AG20443 (cell line): ENCODE measurements around the gene SH3RF3.
"Not testable (repeated sequence)": the region's sequence is repeated elsewhere in the genome, so short reads cannot be mapped to it uniquely, and the experiment has no call there.

Experiments used
- DNase-seq: peaks from one replicate; pipeline ENCODE4 v3.0.0; 2012; ENCODE audit warnings: low spot score, mixed read lengths

The SH3RF3 gene

DNA sequence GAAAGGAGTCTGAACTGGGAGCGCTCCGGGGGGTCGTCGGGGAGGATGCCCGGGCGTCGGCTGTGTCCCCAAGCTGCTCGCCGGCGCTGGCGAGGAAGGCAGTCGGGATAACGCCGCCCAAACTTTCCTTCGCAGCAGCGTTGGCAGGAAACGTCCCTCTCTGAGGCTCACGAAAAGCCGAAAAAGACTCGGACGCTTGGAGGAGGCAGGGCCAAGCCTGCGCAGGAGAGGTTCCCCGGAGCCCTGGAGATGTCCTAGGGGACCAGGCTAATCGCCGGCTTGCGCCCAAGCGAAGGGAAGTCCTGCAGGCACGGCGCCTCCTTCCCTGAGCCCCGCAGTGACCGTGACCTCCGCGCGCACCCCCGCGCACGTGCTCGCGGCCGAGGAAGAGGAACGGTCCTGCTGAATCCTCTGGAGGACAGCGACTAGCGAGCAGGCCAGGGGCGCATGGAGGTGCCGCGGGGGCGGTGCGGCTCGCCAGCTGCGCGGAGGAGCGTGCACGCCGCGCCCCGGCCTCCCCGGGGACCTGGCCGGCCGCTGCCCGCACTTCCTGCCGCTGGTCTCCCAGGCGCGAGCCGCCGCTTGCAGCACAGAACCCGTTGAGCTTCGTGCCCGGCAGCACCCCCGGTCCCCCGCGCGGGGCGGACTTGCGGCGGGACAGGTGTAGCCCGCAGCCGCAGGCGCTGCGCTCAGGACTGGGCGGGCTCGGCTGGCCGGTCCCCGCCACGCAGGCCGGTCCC, at the start of gene SH3RF3:
Gene SH3RF3, plus strand, starts transcription at position 590 of the 740 bp plus-strand sequence.
- peak; percentile 52 for DNase-seq

DNA sequence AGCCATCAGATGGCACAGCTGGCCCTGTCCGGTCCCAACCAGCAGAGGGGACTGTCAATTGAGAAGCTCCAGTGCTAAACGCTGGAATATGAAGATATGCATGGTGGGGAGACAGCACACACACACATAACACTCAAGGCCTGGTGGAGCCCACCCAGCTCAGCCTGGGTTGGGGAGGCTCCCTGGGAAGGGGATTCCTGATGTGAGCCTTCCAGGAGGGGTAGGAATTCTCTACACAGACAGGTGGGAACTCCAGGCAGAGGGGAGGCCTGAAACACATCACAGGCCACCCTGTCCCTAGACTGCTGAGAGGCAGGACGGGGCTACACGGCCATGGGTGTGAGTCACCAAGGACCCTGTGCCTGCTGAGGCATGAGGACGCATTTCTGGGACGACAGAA, 49.4 kb upstream of the SH3RF3 start:
- no peak for DNase-seq

DNA sequence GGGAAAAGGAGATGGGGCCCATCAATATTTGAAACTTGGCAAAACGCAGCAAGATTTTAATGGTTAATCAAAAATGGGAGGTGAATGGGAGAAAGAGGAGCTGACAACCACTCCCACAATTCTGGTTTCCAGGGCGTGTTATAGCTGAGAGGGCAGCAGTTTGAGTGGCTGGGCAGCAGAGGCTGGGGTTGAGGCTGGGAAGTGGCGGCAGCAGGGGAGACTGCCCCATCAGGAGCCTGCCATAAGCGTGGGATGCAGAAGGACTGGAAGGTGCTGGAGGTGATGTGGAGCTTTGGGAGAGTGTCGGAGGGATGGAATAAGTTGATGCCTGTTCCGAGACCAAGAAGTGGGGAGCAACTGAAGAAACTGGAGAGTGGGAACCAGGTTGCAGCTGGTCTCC, 48.9 kb upstream of the SH3RF3 start:
- no peak for DNase-seq

DNA sequence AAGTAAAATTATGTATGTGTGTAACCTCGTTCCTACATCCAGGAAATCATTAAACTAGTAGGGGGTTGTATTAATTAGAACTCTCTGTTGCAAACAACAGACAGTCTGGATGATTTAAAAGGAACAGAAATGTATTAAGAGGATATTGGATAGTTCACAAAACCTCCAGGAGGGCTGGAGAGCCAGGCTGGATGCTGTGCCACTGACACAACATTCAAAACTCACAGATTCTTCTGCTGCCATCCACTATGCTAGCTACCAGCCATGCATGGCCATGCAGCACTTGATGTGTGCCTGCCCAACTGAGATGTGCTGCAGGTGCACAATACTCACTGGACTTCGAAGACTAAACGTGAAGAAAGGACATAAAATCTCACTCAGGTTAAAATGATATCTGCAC, 48.2 kb upstream of the SH3RF3 start:
- DNase-seq, result no peak

DNA sequence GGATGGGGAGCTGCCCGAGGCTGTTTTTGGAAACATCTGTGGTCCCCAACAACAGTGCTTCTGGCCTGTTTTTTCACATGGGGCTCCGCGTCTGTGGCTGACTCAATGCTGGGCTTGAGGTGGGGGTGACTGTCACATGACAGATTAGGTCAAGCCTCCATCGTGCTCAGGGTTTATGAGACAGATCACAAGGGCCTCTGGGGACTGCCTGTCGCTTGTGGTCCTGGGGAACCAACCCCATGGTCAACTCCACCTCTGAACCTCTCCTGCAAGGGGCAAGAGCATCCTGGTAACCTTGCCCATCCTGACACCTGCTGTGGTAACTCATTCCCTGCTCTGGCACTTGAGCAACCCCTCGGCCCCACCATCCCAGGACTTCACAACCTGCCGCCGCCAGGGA, 47.6 kb upstream of the SH3RF3 start:
- no peak for DNase-seq

DNA sequence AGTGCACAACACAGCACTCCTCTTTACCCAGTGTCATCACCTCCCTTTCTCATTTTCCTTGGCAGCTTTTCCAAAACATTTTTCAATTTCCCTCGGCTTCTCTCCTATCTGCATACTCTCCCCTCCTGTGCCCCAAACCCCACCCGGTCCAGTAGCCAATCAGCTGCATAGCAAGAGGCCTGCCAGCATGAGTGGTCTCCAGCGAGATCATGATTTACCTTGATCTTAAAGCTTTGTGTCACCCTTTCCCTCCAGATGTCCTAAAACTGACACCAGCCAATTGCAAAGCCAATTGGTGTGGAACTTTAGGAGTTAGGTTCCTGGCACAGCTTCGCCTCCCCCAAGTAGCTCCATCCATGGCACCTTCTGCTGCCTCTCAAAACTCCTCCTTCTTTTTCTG, 45.2 kb upstream of the SH3RF3 start:
- DNase-seq, result no peak

DNA sequence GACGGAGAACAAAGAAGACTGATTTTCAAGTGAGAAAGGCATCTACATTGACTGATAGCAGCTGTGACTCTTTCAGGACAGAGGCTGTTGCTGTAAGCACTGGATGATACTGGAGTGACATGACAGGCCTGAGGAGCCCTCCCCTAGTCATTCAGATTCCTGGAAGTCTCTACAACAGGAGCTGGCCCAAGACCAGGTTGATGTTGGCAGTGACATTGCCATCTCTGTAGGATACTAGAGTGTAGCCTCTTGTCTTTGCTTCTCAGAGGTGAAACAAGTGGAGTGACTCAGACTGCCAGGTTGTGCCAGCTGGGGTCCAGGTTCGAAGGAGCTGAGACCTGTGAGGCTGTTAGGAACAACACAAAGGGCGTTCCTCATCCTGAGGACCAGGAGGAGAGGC, 44.7 kb upstream of the SH3RF3 start:
- DNase-seq, result no peak

DNA sequence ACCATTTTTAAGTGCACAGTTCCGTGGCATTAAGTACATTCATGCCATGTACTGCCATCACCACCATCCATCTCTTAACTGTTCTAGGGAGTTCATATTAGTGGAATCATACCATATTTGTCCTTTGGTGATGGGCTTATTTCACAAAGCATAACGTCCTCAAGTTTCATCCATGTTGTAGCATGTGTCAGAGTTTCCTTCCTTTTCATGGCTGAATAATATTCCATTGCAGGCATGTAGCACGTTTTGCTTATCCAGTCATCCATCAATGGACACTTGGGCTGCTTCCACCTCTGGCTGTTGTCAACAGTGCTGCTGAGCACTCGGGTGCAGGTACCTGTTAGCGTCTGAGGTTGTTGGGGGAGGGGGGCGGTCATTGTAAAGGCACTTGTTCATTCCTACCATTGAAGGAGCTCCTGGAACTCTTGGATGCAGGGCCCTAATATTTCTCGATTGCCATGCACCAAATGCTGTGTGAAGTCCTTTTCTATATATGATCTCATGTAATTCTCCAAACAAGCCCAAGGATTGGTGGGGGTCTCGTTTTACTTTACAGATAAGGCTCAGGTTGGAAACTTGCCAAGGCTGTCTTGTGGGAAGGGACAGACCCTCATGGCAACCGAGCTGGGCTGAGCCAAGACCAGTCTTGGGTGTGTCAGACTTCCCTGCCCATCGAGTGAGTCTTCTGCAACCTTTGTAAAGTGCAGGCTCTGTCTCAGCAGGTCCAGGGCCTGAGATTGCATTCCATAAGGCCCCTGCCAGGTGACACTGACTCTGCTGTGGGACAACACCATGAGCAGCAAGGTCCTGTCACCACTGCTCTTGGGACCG, 42.9 kb upstream of the SH3RF3 start:
- DNase-seq, result no peak

DNA sequence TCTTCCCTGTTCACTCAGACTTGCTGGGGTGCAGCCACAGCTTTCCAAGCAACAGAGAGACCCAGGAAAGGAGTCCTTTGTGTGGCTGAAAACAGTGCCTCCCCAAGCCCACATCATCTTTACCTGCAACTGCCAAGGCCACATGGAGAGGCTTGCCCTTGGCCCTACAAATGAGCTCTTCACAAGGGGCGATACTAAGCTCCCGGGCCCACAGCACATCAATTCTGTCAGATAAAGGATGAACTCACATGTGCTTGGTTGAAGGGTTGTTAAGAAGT, 42.3 kb upstream of the SH3RF3 start:
- no peak for DNase-seq

DNA sequence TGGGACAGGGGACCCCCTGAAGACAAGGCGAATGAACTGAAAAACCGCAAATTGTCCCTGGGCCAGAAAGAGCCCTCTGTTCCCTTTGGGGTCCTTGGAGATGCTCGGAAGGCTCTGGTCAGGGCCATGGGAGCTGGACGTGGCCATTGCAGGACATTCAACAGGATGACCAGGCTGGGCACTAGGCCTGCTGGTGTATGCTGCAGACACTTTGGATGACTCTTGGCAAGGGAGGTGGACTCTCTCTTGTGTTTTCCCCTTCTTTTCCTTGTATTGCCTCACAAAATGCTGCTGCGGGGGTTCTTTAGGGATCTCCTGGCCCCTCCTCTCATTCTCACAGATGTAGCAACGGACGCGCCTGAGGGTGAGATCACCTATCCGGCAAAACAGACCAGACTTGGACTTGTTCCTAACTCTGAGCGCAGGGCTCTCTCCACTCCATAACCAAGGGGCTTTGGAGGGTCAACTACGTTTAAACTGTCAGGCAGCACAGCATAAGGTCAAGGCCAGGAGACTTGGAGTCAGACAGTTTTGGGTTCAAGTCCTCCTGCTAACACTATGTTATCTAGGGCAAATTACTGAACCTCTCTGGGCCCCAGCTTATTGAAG, 41.8 kb upstream of the SH3RF3 start:
- no peak for DNase-seq

DNA sequence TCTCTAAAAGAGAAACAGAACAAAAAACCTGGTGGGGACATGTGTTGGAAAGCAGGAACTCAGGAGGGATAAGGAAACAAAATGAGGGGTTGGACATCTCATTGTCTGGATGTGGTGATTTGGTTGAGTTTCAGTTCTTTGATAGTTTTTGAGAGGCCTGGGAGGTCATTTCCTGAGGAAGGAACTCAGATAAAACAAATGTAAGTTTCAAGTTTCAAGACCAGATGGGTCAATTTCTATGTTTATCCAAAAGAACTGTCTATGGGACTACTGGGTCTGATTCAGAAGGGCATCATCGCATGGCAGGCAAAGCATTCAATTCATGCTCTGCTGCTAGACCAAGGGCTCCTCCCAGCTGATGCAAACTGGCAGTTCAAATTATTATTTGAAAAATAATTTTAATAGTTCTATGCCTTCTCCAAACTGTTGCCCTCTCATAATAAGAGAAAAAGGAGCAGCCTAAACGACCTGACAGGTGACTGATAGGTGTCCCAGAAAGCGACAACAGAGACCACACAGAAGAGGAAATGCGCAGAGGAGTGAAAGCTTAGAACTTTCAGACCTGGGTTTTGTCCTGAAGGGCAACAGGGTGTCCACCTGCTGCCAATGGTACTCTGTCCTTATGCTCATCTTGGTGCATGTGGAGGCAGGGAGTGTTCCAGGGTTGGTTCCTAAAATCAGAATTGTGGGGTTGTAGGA, 39.3 kb upstream of the SH3RF3 start:
- no peak for DNase-seq

DNA sequence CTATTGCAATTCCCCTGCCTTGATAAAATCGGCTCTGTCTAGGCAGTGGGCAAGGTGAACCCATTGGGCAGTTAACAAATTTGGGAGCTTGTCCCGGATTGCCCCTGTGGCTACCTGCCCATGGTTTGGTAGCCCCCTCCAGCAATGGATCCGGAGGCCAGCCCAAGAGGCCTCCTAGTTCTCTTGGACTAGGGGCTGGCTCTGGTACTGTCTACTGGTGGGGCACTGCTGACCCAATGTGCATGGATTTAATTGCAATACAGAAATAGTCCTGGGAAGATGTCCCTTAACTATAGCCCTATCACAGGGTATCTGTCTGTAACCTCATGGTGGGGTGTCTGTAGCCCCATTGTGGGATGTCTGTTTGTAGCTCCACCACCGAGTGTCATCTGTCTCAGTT, 37.5 kb upstream of the SH3RF3 start:
- DNase-seq, result no peak

DNA sequence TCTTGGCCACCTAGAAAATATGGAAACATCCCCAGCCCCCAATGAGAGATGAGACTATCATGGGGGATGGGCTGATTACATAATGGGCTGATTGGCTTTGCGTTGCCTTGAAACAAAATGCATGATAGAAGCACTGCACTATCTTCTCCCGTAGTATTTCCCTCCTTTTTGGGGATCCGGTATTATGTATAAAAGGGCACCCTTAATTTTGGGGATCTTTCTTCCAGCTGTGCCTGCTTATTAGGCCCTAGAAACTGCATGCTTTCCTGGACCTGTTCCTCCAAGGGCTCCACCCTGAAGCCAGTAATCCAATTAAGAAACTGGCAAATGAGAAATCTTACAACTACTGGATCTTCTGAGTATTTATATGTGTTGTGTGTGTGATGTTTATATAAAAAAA, 34.9 kb upstream of the SH3RF3 start:
- DNase-seq, result no peak

DNA sequence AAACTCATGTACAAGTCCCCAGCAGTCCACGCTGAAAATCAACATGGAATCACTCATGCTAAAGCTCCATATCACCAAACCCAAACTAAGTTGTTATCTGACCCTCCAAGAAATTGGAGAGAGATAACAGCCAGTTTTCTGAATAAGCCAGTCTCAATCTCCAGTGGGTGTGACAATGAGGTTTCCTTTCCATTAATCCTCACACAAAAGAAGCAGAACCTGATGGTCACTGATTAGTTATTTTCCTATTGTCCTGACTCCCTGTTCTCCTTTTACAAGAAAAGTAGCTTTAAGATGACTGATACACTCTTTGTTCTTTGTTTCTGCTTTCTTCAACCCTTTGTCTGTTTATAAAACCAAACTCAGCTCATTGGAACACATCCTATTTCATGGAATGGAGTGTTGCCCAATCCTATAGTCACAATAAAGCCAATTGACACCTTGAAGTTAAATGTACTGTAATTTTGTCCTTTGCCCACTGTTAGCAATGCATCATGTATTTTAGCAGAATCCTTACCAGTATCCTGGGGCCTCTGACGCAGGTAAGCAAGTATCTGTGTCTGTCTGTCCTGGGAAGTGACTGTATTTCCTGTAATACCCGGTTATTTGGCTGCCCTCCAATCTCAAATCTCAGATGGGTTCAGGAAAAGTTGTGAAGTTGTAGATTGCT, 30.6 kb upstream of the SH3RF3 start:
- DNase-seq, result no peak

DNA sequence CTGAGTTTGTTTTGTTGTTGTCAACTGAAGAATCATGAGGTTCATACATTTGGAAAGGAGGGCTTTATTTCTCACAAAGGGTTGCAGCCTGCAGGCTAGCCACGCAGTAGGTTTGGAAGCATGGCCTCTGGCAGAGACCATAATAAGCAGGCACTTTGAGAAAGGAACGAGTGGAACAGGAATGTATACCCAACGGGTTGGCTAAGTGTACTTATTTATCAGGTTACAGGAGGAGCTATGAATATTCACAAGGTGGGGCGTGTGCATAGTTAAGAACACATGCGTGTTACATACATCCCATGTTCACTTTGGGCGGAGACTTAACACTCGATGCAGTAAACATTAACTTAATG, 30.1 kb upstream of the SH3RF3 start:
- no peak for DNase-seq

DNA sequence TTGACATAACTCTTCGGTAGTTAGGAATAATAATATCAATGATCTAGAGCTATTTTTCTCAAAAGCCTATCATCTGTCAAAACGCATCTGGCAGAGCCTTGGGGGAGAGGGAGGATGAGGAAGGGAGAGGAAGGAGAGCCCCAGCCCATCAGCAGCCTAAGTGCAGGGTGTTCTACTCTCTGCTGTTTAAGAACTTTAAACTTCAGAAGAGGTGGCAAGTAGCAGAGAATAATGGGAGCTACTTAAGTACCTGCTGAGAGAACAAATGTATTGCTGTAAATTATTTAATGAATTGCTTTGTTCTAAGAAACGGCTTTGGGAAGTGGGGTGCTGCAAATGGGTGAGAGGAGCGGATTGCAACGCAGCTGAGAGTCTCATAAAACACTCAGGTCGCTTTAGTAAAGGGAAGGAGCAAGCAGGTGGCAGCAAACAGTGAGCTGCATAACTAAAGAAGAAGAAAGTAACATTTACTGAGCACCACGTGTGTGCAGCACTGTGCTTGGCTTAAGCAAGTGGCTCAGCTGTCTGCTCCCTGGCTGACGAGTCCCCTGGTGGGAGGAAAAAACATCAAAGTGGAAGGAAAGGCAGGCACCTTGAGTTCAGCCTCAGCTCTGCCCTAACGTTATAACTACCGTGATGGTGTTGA, 26.3 kb upstream of the SH3RF3 start:
- no peak for DNase-seq

DNA sequence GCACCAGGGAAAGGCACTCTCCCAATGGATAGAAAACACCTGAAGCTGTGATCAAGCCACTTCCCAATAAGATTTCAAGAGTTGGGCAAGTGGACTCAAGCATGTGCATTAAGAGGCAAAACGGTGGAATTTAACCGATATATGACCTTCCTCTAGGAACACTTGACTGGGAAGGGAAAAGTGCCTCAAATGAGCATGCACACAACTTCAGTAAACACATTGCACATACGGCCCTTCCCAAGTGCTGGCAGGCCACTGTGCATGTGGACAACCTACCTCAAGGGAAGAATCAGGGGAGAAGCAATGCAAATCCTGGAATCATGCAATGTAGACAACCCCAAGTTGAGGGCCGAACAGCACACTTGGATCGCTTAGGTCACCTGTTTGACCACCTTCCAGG, 23.9 kb upstream of the SH3RF3 start:
- DNase-seq, result no peak

DNA sequence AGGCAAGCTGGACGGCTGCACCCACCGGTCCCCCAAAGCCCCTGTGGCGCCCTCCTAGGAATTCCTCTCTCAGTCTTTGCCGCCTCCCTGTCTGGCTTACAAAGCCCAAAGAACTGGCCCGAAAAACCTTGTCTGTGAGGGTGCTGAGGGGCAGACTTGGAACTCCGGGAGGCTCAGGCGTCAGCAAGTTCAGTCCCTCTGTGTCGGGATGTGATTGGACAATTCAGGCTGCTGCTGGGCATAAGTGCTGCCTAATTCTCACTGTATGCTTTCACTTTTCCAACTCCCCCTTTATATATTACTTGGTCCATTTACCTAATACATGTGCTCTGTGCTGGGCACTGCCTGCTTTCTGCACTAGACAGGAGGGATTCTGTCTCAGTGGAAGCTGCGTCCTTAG, 20.3 kb upstream of the SH3RF3 start:
- DNase-seq, result no peak

DNA sequence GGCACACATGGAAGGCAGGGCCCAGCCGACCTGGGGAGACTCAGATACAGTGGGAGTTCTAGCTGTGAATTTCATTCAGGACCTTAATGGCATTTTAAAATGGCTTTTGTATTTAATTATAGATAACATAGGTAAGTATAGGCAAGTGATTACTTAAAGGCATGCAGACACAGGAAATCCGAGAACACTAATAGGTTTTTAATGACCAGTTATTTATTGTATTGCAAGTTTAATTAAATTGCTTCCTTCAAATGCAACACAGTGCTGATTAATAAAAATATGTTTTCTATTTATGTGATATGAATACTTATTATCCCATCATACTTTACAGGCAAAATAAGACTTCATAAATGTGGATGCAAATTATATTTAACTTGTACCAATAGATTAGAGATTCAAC, 19.7 kb upstream of the SH3RF3 start:
- DNase-seq, result no peak

DNA sequence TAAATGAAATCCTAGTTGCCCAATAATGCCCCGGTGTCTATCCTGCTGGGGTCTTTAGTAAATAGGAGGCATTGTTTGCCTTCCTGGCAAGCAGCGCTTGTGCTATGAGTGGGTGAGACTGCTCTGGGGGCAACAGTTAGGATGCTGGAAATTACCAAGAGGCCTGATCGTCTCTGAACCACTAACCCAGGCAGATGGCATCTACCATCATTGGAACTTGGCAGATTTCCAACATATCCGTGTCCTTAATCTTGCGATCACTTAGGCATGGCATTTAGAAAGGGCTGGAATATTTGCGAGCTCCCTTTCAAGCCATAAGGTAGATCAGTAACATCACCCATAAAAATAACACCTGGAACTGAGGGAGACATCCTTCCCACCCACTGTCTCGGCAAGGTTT, 18.8 kb upstream of the SH3RF3 start:
- DNase-seq, result no peak

DNA sequence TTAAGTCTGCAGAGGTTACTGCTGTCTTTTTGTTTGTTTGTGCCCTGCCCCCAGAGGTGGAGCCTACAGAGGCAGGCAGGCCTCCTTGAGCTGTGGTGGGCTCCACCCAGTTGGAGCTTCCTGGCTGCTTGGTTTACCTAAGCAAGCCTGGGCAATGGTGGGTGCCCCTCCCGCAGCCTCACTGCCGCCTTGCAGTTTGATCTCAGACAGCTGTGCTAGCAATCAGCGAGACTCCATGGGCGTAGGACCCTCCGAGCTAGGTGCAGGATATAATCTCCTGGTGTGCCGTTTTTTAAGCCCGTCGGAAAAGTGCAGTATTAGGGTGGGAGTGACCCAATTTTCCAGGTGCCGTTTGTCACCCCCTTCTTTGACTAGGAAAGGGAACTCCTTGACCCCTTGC, 11.8 kb upstream of the SH3RF3 start:
- DNase-seq, result not testable (repeated sequence)

DNA sequence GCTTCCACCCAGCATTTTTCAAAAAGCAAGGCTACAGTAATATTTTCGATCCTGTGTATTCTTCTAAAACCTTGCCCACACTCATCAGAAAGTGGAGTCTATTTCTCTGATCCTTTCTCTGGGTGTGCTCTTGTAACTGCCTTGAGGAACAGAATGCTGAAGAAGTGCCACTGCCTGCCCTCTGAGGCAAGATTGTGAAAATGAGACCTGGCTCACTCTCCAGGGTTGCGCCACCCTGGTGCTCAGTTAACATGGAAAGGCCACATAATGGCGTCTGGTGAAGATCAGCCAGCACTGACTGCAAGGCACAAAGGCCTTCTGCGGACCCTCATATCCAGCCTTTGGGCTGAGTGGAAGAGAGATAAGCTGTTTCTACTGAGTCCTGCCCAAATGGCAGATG, 11.2 kb upstream of the SH3RF3 start:
- no peak for DNase-seq
